HuH-7.5 (cell line): ENCODE results near the gene CACNA1B.
A peak's percentile ranks its signal among the peaks of the same experiment; 100 is the strongest.
"Not testable (repeated sequence)": the region's sequence is repeated elsewhere in the genome, so short reads cannot be mapped to it uniquely, and the experiment has no call there.

Source experiments
- DNase-seq: peaks from one replicate; pipeline ENCODE4 v3.0.0; 2011; ENCODE audit warnings: low spot score

Gene CACNA1B

GRCh38 chr9:137877506-137878122 lies at the start of gene CACNA1B:
Gene CACNA1B (plus strand): TSS chr9:137877782. CDS start chr9:137877934, 152 bp downstream.
- DNase-seq = not testable (repeated sequence)

GRCh38 chr9:137827908-137828526 lies 49.6 kb upstream of the CACNA1B start:
- DNase-seq = no peak

DNA sequence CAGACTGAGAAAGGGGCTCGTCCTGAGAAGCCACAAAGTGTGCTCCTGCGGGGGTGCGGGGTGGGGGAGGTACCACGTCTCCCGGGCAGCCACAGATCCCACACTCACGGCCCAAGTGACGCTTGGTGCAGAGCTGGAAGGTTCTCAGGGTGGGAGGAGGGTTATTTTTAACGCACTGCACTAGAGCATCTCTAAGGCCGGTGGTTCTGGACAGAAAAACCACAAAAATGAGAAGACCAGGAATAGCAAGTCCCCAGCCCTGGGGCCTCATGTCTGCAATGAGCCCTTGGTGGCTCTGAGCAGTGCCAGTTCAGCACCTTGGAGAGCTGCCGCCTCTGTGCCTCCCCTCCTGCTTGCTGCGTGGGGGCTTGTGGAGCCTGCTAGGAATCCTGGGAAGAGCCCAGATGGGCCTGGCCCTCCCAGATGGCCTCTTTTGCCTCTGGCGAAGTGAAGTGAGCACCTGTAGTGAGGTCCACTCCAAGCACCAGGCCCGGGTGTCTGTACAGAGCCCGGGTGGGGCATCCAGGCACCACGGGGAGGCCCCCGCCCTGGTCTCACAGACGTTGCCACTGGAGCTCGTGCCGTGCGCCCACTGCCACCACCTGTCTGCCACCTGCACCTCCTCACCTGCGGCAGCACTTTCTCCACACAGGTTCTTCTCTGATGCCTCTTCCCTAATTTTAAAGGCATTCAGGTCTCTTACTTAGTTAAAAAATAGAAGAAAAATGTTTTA lies 48.9 kb upstream of the CACNA1B start:
- peak; percentile 60 for DNase-seq

DNA sequence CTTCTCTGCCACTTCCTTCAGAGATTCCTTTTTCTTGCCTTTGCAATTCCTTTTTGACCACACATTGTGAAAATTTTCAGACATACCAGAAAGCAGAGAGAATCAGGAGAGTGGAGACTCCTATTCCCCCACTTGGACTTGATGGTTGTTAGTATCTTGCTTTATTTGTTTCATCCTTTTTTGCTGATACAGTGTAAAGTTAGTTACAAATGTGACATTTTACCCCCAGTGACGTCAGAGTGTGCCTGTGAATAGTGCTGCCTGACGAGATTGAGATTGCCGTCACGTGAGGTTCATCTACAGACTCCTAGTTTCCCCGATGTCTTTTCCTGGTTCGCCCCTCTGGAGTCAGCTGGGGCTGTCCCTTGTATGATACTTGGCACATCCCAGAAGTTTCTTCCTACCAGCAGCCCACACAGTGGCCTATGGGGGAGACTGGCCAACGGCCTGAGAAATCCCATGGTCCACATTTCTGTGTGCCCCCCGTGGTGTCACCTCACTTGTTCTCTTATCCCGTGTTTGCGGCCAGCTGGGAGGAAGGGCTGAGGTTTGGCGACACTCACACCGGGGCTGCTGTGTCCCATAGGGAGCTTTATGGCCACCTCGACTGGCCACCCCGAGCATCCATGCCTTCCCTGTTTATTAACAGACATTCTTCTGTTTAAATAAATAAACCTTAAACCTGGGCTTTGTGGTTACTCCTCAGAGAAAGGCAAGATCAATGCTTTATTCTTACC lies 48.2 kb upstream of the CACNA1B start:
- no peak for DNase-seq

DNA sequence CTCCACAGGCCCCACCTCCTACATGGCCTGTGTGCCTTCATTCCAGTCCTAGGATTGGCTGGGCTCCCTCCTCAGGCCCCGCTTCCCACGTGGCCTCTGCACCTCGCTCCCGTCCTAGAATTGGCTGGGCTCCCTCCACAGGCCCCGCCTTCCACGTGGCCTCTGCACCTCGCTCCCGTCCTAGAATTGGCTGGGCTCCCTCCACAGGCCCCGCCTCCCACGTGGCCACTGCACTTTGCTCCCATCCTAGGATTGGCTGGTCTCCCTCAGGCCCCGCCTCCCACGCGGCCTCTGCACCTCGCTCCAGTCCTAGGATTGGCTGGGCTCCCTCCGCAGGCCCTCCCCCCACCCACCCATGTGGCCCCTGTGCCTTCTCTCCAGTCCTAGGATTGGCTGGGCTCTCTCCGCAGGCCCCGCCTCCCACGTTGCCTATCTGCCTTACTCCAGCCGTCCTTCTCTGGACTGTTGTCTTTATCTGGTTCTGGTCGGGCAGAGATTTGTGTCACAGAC lies 45.3 kb upstream of the CACNA1B start:
- no peak for DNase-seq

GRCh38 chr9:137832830-137833590 lies 44.6 kb upstream of the CACNA1B start:
- no peak for DNase-seq

GRCh38 chr9:137833721-137834613 lies 43.6 kb upstream of the CACNA1B start:
- DNase-seq = no peak

- no peak for DNase-seq
These were observed 42.6 kb upstream of the CACNA1B start for GRCh38 chr9:137834846-137835546.

DNA sequence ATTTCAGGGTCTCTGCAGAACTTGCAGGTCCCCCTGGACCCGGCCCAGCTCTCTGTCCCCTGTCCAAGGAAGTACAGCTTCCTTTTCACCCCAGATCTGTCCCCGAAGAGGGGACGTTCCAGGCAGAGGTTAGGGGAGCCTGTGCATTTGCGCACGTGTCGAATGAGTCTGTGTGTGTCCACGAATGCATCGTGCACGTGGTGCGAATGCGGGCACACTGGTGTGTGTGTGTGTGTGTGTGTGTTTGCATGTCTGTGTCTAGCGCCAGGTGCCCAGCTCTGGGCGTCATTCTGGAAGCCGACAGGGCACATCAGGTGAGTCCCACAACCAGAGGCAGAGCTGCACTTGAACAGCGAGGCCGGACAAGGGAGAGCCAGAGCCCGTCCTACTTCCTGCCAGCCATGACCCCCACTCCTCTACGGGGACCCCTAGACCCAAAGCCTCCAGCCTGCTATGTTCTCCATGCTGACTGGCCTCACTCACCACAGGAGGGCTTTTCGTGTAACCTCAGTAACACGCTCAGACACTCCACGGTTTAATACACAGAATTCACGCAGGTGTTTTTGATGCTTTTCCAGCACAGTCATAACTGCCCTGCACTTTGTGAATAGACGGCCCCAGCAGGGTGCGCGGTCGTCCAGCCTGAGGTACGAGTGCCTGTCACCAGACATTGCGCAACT lies 41.3 kb upstream of the CACNA1B start:
- DNase-seq = no peak

GRCh38 chr9:137836831-137837241 lies 40.7 kb upstream of the CACNA1B start:
- no peak for DNase-seq

GRCh38 chr9:137837345-137838278 lies 40.0 kb upstream of the CACNA1B start:
- no peak for DNase-seq

DNA sequence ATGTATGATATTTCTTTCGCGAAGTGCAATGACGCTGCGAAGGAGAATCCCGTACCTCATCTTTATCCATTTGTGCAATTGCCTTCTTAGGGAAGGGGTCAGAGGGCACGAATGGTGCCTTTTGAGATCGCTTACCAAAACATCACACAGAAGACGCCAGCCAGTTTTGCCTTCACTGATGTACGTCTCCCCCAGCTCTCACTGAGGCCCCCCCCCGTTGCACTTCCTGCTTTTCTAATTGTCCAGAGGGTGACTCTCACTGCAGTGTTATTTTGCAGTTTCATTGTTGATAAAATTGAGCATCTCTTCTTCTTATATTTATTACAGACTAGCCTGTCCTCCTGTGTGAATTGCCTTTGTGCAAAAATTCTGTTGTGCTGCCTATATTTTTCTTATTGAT lies 39.0 kb upstream of the CACNA1B start:
- no peak for DNase-seq

DNA sequence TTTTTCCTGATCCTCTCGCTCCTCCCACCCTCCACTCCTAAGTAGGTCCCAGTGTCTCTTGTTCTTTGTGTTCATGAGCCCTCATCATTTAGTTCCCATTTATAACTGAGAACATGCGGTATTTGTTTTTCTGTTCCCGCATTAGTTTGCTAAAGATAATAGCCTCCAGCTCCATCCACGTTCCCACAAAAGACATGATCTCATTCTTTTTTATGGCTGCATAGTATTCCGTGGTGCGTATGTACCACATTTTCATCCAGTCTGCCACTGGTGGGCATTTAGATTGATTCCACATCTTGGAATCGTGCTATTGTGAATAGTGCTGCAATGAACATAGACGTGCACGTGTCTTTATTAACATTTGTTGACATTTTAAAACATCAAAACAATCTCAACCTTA lies 34.2 kb upstream of the CACNA1B start:
- DNase-seq = no peak

GRCh38 chr9:137851516-137852267 lies 25.9 kb upstream of the CACNA1B start:
- no peak for DNase-seq

DNA sequence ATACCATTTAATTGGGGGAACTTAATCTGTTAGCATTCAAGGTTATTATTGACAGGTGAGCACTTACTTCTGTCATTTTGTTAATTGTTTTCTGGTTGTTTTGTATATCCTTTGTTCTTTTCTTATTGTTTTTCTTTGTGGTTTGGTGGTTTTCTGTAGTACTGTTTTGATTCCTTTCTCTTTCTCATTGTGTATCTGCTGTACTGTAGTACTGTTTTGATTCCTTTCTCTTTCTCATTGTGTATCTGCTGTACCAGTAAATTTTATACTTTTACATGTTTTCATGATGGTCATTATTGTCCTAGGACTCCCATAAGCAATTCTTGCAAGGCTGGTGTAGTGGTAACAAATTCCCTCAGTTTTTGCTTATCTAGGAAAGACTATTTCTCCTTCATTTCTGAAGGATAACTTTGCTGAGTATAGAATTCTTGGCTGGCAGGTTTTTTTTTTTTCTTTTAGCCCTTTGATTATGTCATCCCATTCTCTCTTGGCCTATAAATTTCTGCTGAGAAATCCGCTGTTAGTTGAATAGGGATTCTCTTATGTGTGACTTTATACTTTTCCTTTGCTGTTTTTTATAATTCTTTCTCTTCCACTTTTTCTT lies 24.1 kb upstream of the CACNA1B start:
- no peak for DNase-seq

DNA sequence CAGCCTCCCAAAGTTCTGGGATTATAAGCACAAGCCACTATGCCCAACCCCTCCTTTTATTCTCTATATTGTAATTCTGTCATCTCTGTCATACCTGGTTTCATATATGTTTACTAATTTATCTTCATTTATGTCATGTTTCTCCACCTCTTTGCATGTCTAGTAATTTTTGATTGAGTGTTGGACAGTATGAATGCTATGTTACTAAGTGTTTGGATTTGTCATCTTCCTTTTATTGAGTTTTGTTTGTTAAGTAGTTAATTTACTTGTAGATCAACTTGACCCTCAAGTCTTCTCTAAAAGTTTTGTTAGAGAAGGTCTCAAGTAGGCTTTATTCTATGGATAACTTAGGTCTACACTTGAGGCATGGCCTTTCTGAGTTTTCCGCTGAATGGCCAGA lies 17.2 kb upstream of the CACNA1B start:
- DNase-seq = no peak

DNA sequence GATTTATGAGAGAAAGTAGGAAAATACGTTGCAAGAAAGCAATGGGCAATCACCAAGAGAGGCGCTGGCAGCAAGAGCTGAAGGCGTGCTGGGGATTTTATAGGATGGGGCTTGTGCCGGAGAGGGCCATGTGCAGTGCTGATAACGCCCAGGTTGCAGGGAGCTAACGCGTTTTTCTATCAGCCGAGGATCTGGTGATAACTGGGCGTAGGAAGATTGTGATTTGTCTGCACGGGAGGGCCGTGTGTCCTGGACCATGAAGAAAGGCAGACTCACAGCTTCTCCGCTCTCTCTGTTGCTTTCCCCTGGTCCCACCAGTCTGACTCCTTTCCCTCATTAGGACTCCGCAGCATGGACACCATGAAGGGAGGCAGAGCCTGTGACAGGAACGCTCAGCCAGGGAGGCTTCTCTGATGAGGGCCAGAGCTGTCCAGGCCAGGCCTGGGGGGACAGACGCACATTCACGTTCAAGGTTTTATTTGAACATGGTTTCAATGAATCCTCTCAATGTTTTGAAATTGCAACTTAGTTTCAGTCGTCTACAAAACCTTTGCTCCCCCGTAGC lies 11.9 kb upstream of the CACNA1B start:
- no peak for DNase-seq
